Measurements from ENCODE around the gene MOB3C. TPM values are rescaled to one million over a fixed set of nuclear protein-coding genes. Genes with fewer than 3 reads are reported as not detected.

Gene MOB3C
- total and polyA plus RNA-seq, 10 of the 15 experiments (the other 5 are each of a cell fraction or from before 2014, with no cell fraction given), result 1.0 to 16.0 (median 9.4) TPM

- CTCF ChIA-PET, result interaction anchor here (0.5 to 4.7 kb wide), 8 partner anchors 12 to 114 kb away, joined by 3 to 37 read pairs (median 4); partner anchors contain the start of gene EFCAB14
- Histone ChIP-seq H3K9ac (ENCODE audit: control insufficient read depth, insufficient read depth, low read length) (no peak overlapping the region), H3K27ac (ENCODE audit: control insufficient read depth, insufficient read depth) (no peak overlapping the region), H3K4me1 (ENCODE audit: control insufficient read depth, insufficient read depth, low read length) (peaks cover 2% of the 10 kb centered on the region; the same call in 1 of the 2 replicates), H3K79me2 (ENCODE audit: control insufficient read depth, insufficient read depth, low read length) (no peaks in the 10 kb centered on the region), H3K4me2 (ENCODE audit: control insufficient read depth, insufficient read depth) (no peak overlapping the region), H2AFZ (ENCODE audit: control insufficient read depth, low read depth, low read length) (no peak overlapping the region), H3K27me3 (replicated peaks in 1 of 2; ENCODE audit: control insufficient read depth in 2 of 2, insufficient read depth in 2 of 2, low read length in 1 of 2) (no peaks in the 10 kb centered on the region), H3K36me3 (ENCODE audit: control insufficient read depth in 2 of 2, insufficient read depth in 2 of 2, low read length in 1 of 2) (no peaks in the 10 kb centered on the region), H3K9me3 (replicated peaks; ENCODE audit: control insufficient read depth, insufficient read depth, low read length) (no peaks in the 10 kb centered on the region), H3K4me3 (no peak overlapping the region), H4K20me1 (ENCODE audit: control insufficient read depth, insufficient read depth) (no peaks in the 10 kb centered on the region)
- intact Hi-C loops (cut with micrococcal nuclease; ENCODE audit: unreplicated experiment), result no loop called here
- BruUV-seq (replicated peaks), result no TSS peak
- SMC1A ChIA-PET (ENCODE audit: uncharacterized antibody, unreplicated experiment), result interaction anchor here (1.9 kb wide), 1 partner anchor 10 kb away, joined by 4 read pairs; no protein-coding TSS in a partner anchor
- 84% methylated on average over 4 of the region's 4 CpGs for whole genome bisulfite sequencing (ENCODE audit: insufficient coverage, insufficient replicate concordance, low lambda C conversion rate, missing lambda C conversion rate)
- RAD21 ChIA-PET (ENCODE audit: unreplicated experiment), result interaction anchor here (0.8 to 3.4 kb wide), 3 partner anchors 26 to 102 kb away, joined by 3 to 15 read pairs (median 3); no protein-coding TSS in a partner anchor
- no peak for FAIRE-seq
- POLR2A ChIA-PET, result interaction anchor here (1.2 kb wide), 1 partner anchor 96 kb away, joined by 3 read pairs; no protein-coding TSS in a partner anchor
- no peak for DNase-seq (ENCODE audit: low read depth, low spot score)
- no peak for ATAC-seq
- TF ChIP-seq CREM (IDR thresholded peaks at IDR 0.05; ENCODE audit: low read depth) (no peak), SIN3A (IDR thresholded peaks at IDR 0.05; ENCODE audit: low read depth, low read length) (no peak), CEBPB (IDR thresholded peaks at IDR 0.05; ENCODE audit: borderline replicate concordance in 1 of 2, low read depth in 2 of 2, low read length in 2 of 2) (no peak)
- in situ Hi-C loops (cut with MboI), result no loop called here
Observed at GRCh38 chr1:46623743-46624644, 7.4 kb upstream of the MOB3C start.

- DNase-seq (ENCODE audit: low read depth, low spot score) (no peak), ATAC-seq (peak; percentile 49; the same call in 2 of the 3 replicates), FAIRE-seq (no peak)
- H3K9ac ChIP-seq (ENCODE audit: control insufficient read depth, insufficient read depth, low read length), result no peak overlapping the region
- no peaks in the 10 kb centered on the region for H4K20me1 ChIP-seq (ENCODE audit: control insufficient read depth, insufficient read depth)
- H3K27ac ChIP-seq (ENCODE audit: control insufficient read depth, insufficient read depth), result no peak overlapping the region
- no peak for TF ChIP-seq SRF (IDR thresholded peaks at IDR 0.05; ENCODE audit: low read depth in 2 of 2, low read length in 2 of 2)
- TF ChIP-seq RAD21 (IDR thresholded peaks at IDR 0.05; ENCODE audit: insufficient read depth, low read depth, low read length), result peak; percentile 58
- TF ChIP-seq CTCF (IDR thresholded peaks at IDR 0.05 in 2 of 3, conservative IDR thresholded peaks at IDR 0.05 in 1 of 3; ENCODE audit: control insufficient read depth in 2 of 3, extremely low read depth in 1 of 3, insufficient read depth in 1 of 3, low read depth in 3 of 3, low read length in 3 of 3), result peak; percentile 47 to 56 (median 49); a peak in 5 of 6 replicates
- TF ChIP-seq SMC3 (IDR thresholded peaks at IDR 0.05; ENCODE audit: borderline replicate concordance, low read length), result peak; percentile 32; the same call in 1 of the 2 replicates
- no peak overlapping the region for H3K4me3 ChIP-seq
- intact Hi-C loops (cut with micrococcal nuclease; ENCODE audit: unreplicated experiment), result loop anchor here (1.0 kb wide), 1 partner anchor 103 kb away; no protein-coding TSS in a partner anchor
- no peaks in the 10 kb centered on the region for H3K79me2 ChIP-seq (ENCODE audit: control insufficient read depth, insufficient read depth, low read length)
- H3K27me3 ChIP-seq (replicated peaks in 1 of 2; ENCODE audit: control insufficient read depth in 2 of 2, insufficient read depth in 2 of 2, low read length in 1 of 2), result no peaks in the 10 kb centered on the region
- ChIA-PET RAD21 (ENCODE audit: unreplicated experiment) (interaction anchor here (0.6 to 3.4 kb wide), 4 partner anchors 8 to 104 kb away, joined by 3 to 15 read pairs (median 3); partner anchors contain the start of gene EFCAB14), SMC1A (ENCODE audit: uncharacterized antibody, unreplicated experiment) (interaction anchor here (1.0 to 2.3 kb wide), 2 partner anchors 98 to 103 kb away, joined by 3 to 13 read pairs; no protein-coding TSS in a partner anchor), CTCF (interaction anchor here (0.9 to 4.7 kb wide), 8 partner anchors 9 to 102 kb away, joined by 3 to 37 read pairs (median 4); partner anchors contain the start of gene EFCAB14), POLR2A (interaction anchor here (1.1 to 1.2 kb wide), 2 partner anchors 9 to 98 kb away, joined by 3 read pairs; no protein-coding TSS in a partner anchor)
- BruUV-seq (replicated peaks), result no TSS peak
- H2AFZ ChIP-seq (ENCODE audit: control insufficient read depth, low read depth, low read length), result no peak overlapping the region
- WGBS (ENCODE audit: insufficient coverage, insufficient replicate concordance, low lambda C conversion rate, missing lambda C conversion rate), result 74% methylated on average over 3 of the region's 3 CpGs
- no peaks in the 10 kb centered on the region for H3K9me3 ChIP-seq (replicated peaks; ENCODE audit: control insufficient read depth, insufficient read depth, low read length)
- in situ Hi-C loops (cut with MboI), result no loop called here
- no peaks in the 10 kb centered on the region for H3K36me3 ChIP-seq (ENCODE audit: control insufficient read depth in 2 of 2, insufficient read depth in 2 of 2, low read length in 1 of 2)
- peaks cover 15% of the 10 kb centered on the region for H3K4me1 ChIP-seq (ENCODE audit: control insufficient read depth, insufficient read depth, low read length)
- no peak overlapping the region for H3K4me2 ChIP-seq (ENCODE audit: control insufficient read depth, insufficient read depth)
Observed at GRCh38 chr1:46622344-46622743, 5.7 kb upstream of the MOB3C start.
